Esophagus squamous epithelium (tissue), 5 donors: ENCODE results near the gene HOXB4. TPM values are rescaled to one million over a fixed set of nuclear protein-coding genes. Genes with fewer than 3 reads are reported as not detected.

Experiments used
- DNase-seq: peaks from one replicate; lab custom pipeline; 2025; lab: John Stamatoyannopoulos, UW
- H3K27ac ChIP-seq, 4 donors: fragments of 200-600 bp; sonication (generic); one replicate each; pipeline ENCODE4 v1.5.1; 2016 to 2019; ENCODE audit warnings: mild to moderate bottlenecking in 1 of 4
- H3K27me3 ChIP-seq, 4 donors: fragments of 200-600 bp; sonication (generic); 1 replicate in 3 of 4; 2 replicates in 1 of 4; pipeline versions ENCODE4 v1.5.1 to v1.6.0; 2017 to 2021; ENCODE audit warnings: antibody characterized with exemption in 1 of 4
- H3K36me3 ChIP-seq, 3 donors: fragments of 200-600 bp; sonication (generic); one replicate each; pipeline ENCODE4 v1.5.1; 2016 to 2019
- H3K4me1 ChIP-seq, 3 donors: fragments of 200-600 bp; sonication (generic); one replicate each; pipeline ENCODE4 v1.5.1; 2017 to 2019
- H3K4me3 ChIP-seq, 4 donors: fragments of 200-600 bp; sonication (generic); 1 replicate in 3 of 4; 2 replicates in 1 of 4; pipeline ENCODE4 v1.5.1; 2016 to 2019; ENCODE audit warnings: mild to moderate bottlenecking in 2 of 4, moderate library complexity in 1 of 4
- H3K9me3 ChIP-seq, 3 donors: fragments of 200-600 bp; sonication (generic); one replicate each; pipeline ENCODE4 v1.5.1; 2016 to 2019
- CTCF ChIP-seq, 6 experiments: fragments of 450-650 bp in 4 of 6; fragments of 200-600 bp in 2 of 6; sonication (generic) in 2 of 6; IDR thresholded peaks; one replicate each; pipeline ENCODE4 v1.5.1; 2016 to 2019; ENCODE audit warnings: antibody characterized with exemption in 6 of 6, mild to moderate bottlenecking in 4 of 6, moderate library complexity in 4 of 6
- POLR2A ChIP-seq, 4 donors: fragments of 450-650 bp; IDR thresholded peaks; one replicate each; pipeline ENCODE4 v1.6.1; 2017; ENCODE audit warnings: antibody characterized with exemption in 4 of 4, mild to moderate bottlenecking in 4 of 4, moderate library complexity in 3 of 4
- WGBS, 2 donors: methylation state at CpG; one replicate each; pipeline ENCODE4 v1.1.5; 2018; 5-methylcytosine and 5-hydroxymethylcytosine counted together
- intact Hi-C: fragments of 100-400 bp; cut with DNase I; formaldehyde crosslinking; loops from one replicate; pipeline ENCODE4 v1.15.0; 2022
- total RNA-seq, 4 donors: library from RNA; depleted of rRNA; stranded (reverse); fragments of >200 nt; gene quantifications; one replicate each; pipeline ENCODE4 v1.1.0, GENCODE V29; 2016
- donor health status: DM: yes; HTN: yes; CAD: no.

HOXB4 gene
- total RNA-seq, 4 donors from 2014 or later, result 0.27 to 2.9 (median 1.8) TPM

GRCh38 chr17:48561884-48562810 lies 16.0 kb downstream of the HOXB4 start:
- no peaks in the 10 kb centered on the region for H3K36me3 ChIP-seq
- TF ChIP-seq POLR2A (IDR thresholded peaks at IDR 0.05) (no peak), CTCF (IDR thresholded peaks at IDR 0.05) (peak in 2 of 6 experiments; percentile 13 to 22)
- peaks cover 22 to 100% (median 87%) of the 10 kb centered on the region in 3 donors for H3K4me1 ChIP-seq
- H3K9me3 ChIP-seq, result no peaks in the 10 kb centered on the region
- peak overlapping the region; percentile 89 to 92 (median 91) for H3K27ac ChIP-seq
- peaks cover 0 to 76% (median 0%) of the 10 kb centered on the region in 4 donors for H3K27me3 ChIP-seq
- 57 to 66% methylated on average over 14 to 15 of the region's 15 CpGs for WGBS, 2 donors
- DNase-seq, result no peak
- intact Hi-C loops, result no loop called here
- peak overlapping the region in 2 of 4 donors; percentile 55 to 71 for H3K4me3 ChIP-seq

GRCh38 chr17:48559840-48560817 lies 18.0 kb downstream of the HOXB4 start:
- WGBS, 2 donors, result 46 to 49% methylated on average over 11 to 13 of the region's 14 CpGs
- intact Hi-C loops, result no loop called here
- H3K9me3 ChIP-seq, result no peaks in the 10 kb centered on the region
- peak overlapping the region; percentile 89 to 95 (median 92) for H3K27ac ChIP-seq
- H3K36me3 ChIP-seq, result no peaks in the 10 kb centered on the region
- DNase-seq, result no peak
- peaks cover 36 to 100% (median 85%) of the 10 kb centered on the region in 3 donors for H3K4me1 ChIP-seq
- peaks cover 0 to 72% (median 0%) of the 10 kb centered on the region in 4 donors for H3K27me3 ChIP-seq
- TF ChIP-seq POLR2A (IDR thresholded peaks at IDR 0.05) (peak in 1 of 4 donors; percentile 36), CTCF (IDR thresholded peaks at IDR 0.05) (no peak)
- peak overlapping the region in 2 of 4 donors; percentile 50 to 54 for H3K4me3 ChIP-seq

GRCh38 chr17:48559122-48559839 lies 18.9 kb downstream of the HOXB4 start:
- peak overlapping the region; percentile 18 to 54 (median 38) for H3K4me3 ChIP-seq
- TF ChIP-seq CTCF (IDR thresholded peaks at IDR 0.05) (no peak), POLR2A (IDR thresholded peaks at IDR 0.05) (no peak)
- no peak for DNase-seq
- no peaks in the 10 kb centered on the region for H3K36me3 ChIP-seq
- no peaks in the 10 kb centered on the region for H3K9me3 ChIP-seq
- peaks cover 36 to 100% (median 80%) of the 10 kb centered on the region in 3 donors for H3K4me1 ChIP-seq
- peak overlapping the region; percentile 89 to 95 (median 92) for H3K27ac ChIP-seq
- peaks cover 0 to 71% (median 0%) of the 10 kb centered on the region in 4 donors for H3K27me3 ChIP-seq
- intact Hi-C loops, result no loop called here
- 56 to 57% methylated on average over 14 to 16 of the region's 16 CpGs for WGBS, 2 donors

- peaks cover 0 to 71% (median 0%) of the 10 kb centered on the region in 4 donors for H3K27me3 ChIP-seq
- WGBS, 2 donors, result 52 to 66% methylated on average over 2 of the region's 2 CpGs
- H3K4me1 ChIP-seq, result peaks cover 31 to 100% (median 80%) of the 10 kb centered on the region in 3 donors
Observed at GRCh38 chr17:48558831-48559121, 19.4 kb downstream of the HOXB4 start.

More at GRCh38 chr17:48558831-48559121, 19.4 kb downstream of the HOXB4 start:
- peak overlapping the region; percentile 18 to 54 (median 38) for H3K4me3 ChIP-seq
- intact Hi-C loops, result no loop called here
- TF ChIP-seq POLR2A (IDR thresholded peaks at IDR 0.05) (no peak), CTCF (IDR thresholded peaks at IDR 0.05) (no peak)
- no peaks in the 10 kb centered on the region for H3K9me3 ChIP-seq
- H3K36me3 ChIP-seq, result no peaks in the 10 kb centered on the region
- peak overlapping the region; percentile 89 to 95 (median 92) for H3K27ac ChIP-seq
- DNase-seq, result no peak
